MCF 10A (cell line): ENCODE measurements around the gene CD84. TPM values are rescaled to one million over a fixed set of nuclear protein-coding genes. Genes with fewer than 3 reads are reported as not detected.

Source experiments
- BruUV-seq: library from RNA; stranded (reverse); fragments of 400-500 nt; replicated peaks from 2 replicates; lab custom pipeline; 2021; lab: Mats Ljungman, UMichigan
- CTCF ChIA-PET: fragments of 300-600 bp; sonication (Branson Sonifier 250); formaldehyde crosslinking; extraction: SDS; loops from one replicate; lab custom pipeline; 2021; ENCODE audit warnings: antibody characterized with exemption, inconsistent platforms; lab: Yijun Ruan, JAX
- POLR2A ChIA-PET: fragments of 300-600, 350-650 bp; sonication (Branson Sonifier 250); formaldehyde crosslinking; extraction: SDS; loops from one replicate; lab custom pipeline; 2020; ENCODE audit warnings: antibody characterized with exemption, inconsistent platforms; lab: Yijun Ruan, JAX
- DNase-seq: peaks from one replicate; pipeline ENCODE4 v3.0.0-alpha.2; 2018; ENCODE audit not compliant: unreplicated experiment
- H3K27ac Mint-ChIP-seq: one replicate; pipeline ENCODE4 v1.8.0; 2022; ENCODE audit warnings: mild to moderate bottlenecking, low read depth, mixed read lengths; ENCODE audit not compliant: unreplicated experiment
- H3K27me3 Mint-ChIP-seq: one replicate; pipeline ENCODE4 v1.8.0; 2022; ENCODE audit warnings: mixed read lengths; ENCODE audit not compliant: insufficient read depth, unreplicated experiment
- H3K36me3 Mint-ChIP-seq: one replicate; pipeline ENCODE4 v1.8.0; 2022; ENCODE audit warnings: mild to moderate bottlenecking, moderate library complexity, mixed read lengths; ENCODE audit not compliant: insufficient read depth, unreplicated experiment
- H3K4me1 Mint-ChIP-seq: one replicate; pipeline ENCODE4 v1.8.0; 2022; ENCODE audit warnings: mixed read lengths; ENCODE audit not compliant: insufficient read depth, unreplicated experiment
- H3K4me3 Mint-ChIP-seq: one replicate; pipeline ENCODE4 v1.8.0; 2022; ENCODE audit warnings: mild to moderate bottlenecking, moderate library complexity, mixed read lengths; ENCODE audit not compliant: unreplicated experiment
- H3K9me3 Mint-ChIP-seq: one replicate; pipeline ENCODE4 v1.8.0; 2022; ENCODE audit warnings: mixed read lengths; ENCODE audit not compliant: unreplicated experiment
- CTCF ChIP-seq: fragments of 200-600 bp; IDR thresholded peaks from one replicate; pipeline ENCODE4 v1.8.0; 2022; ENCODE audit warnings: antibody characterized with exemption, mild to moderate bottlenecking; ENCODE audit not compliant: unreplicated experiment
- intact Hi-C: fragments of 100-400 bp; cut with micrococcal nuclease; formaldehyde crosslinking; loops from 2 replicates; pipeline ENCODE4 v1.14.1; 2022
- total RNA-seq: library from RNA; stranded (reverse); gene quantifications from 2 replicates; pipeline ENCODE4 v1.2.3, GENCODE V29; 2022

The CD84 gene
- total RNA-seq, 1 experiment from 2014 or later, result not detected

- H3K4me1 Mint-ChIP-seq, result no peaks in the 10 kb centered on the region
- peaks cover 76% of the 10 kb centered on the region for H3K27me3 Mint-ChIP-seq
- no peak for DNase-seq
- ChIA-PET POLR2A (no interaction called here), CTCF (interaction anchor here (0.6 to 10.6 kb wide), 21 partner anchors 11 to 645 kb away, joined by 3 to 153 read pairs (median 4); no protein-coding TSS in a partner anchor)
- no peak overlapping the region for H3K4me3 Mint-ChIP-seq
- no peak for TF ChIP-seq CTCF
- no peak overlapping the region for H3K27ac Mint-ChIP-seq
- H3K36me3 Mint-ChIP-seq, result no peaks in the 10 kb centered on the region
- intact Hi-C loops, result loop anchor here (5.0 to 10.0 kb wide), 3 partner anchors 264 to 512 kb away; partner anchors contain the start of genes CASQ1, COPA, IGSF8 and NCSTN
- no TSS peak for BruUV-seq
- H3K9me3 Mint-ChIP-seq, result no peaks in the 10 kb centered on the region
These were observed 29.6 kb upstream of the CD84 start for GRCh38 chr1:160608941-160609340.

- BruUV-seq, result no TSS peak
- H3K27me3 Mint-ChIP-seq, result peaks cover 76% of the 10 kb centered on the region
- H3K27ac Mint-ChIP-seq, result no peak overlapping the region
- TF ChIP-seq CTCF, result no peak
- H3K36me3 Mint-ChIP-seq, result no peaks in the 10 kb centered on the region
- POLR2A ChIA-PET, result no interaction called here
- intact Hi-C loops, result loop anchor here (5.0 to 10.0 kb wide), 3 partner anchors 264 to 511 kb away; partner anchors contain the start of genes CASQ1, COPA, IGSF8 and NCSTN
- H3K4me3 Mint-ChIP-seq, result no peak overlapping the region
- no peaks in the 10 kb centered on the region for H3K4me1 Mint-ChIP-seq
- no peak for DNase-seq
- H3K9me3 Mint-ChIP-seq, result no peaks in the 10 kb centered on the region
- CTCF ChIA-PET, result interaction anchor here (0.6 to 10.6 kb wide), 21 partner anchors 11 to 369 kb away, joined by 3 to 153 read pairs (median 4); no protein-coding TSS in a partner anchor
These were observed 29.2 kb upstream of the CD84 start for GRCh38 chr1:160608514-160608913.

GRCh38 chr1:160608057-160608456 lies 28.8 kb upstream of the CD84 start:
- DNase-seq, result no peak
- Mint-ChIP-seq H3K27me3 (peaks cover 76% of the 10 kb centered on the region), H3K4me1 (no peaks in the 10 kb centered on the region), H3K4me3 (no peak overlapping the region), H3K36me3 (no peaks in the 10 kb centered on the region), H3K9me3 (peaks cover 3% of the 10 kb centered on the region), H3K27ac (no peak overlapping the region)
- ChIA-PET CTCF (interaction anchor here (0.6 to 10.6 kb wide), 20 partner anchors 10 to 369 kb away, joined by 3 to 153 read pairs (median 5); no protein-coding TSS in a partner anchor), POLR2A (no interaction called here)
- no peak for TF ChIP-seq CTCF
- intact Hi-C loops, result loop anchor here (5.0 to 10.0 kb wide), 3 partner anchors 263 to 511 kb away; partner anchors contain the start of genes CASQ1, COPA, IGSF8 and NCSTN
- no TSS peak for BruUV-seq

GRCh38 chr1:160607672-160608032 lies 28.4 kb upstream of the CD84 start:
- CTCF ChIA-PET, result interaction anchor here (0.6 to 10.6 kb wide), 29 partner anchors 10 to 482 kb away, joined by 3 to 153 read pairs (median 4); partner anchors contain the start of gene NECTIN4

More at GRCh38 chr1:160607672-160608032, 28.4 kb upstream of the CD84 start:
- TF ChIP-seq CTCF, result no peak
- POLR2A ChIA-PET, result no interaction called here
- BruUV-seq, result no TSS peak
- no peak for DNase-seq
- H3K27ac Mint-ChIP-seq, result no peak overlapping the region
- H3K9me3 Mint-ChIP-seq, result peaks cover 7% of the 10 kb centered on the region
- intact Hi-C loops, result loop anchor here (1.0 to 10.0 kb wide), 6 partner anchors 63 to 510 kb away; partner anchors contain the start of genes CASQ1, COPA, IGSF8 and NCSTN
- H3K4me3 Mint-ChIP-seq, result no peak overlapping the region
- H3K36me3 Mint-ChIP-seq, result no peaks in the 10 kb centered on the region
- no peaks in the 10 kb centered on the region for H3K4me1 Mint-ChIP-seq
- peaks cover 76% of the 10 kb centered on the region for H3K27me3 Mint-ChIP-seq
